T1000 (cell line): ENCODE results near the gene MRM2.

Source experiments
- DNase-seq: peaks from one replicate; lab custom pipeline; 2025; ENCODE audit warnings: mixed read lengths; lab: John Stamatoyannopoulos, UW

MRM2 gene

DNA sequence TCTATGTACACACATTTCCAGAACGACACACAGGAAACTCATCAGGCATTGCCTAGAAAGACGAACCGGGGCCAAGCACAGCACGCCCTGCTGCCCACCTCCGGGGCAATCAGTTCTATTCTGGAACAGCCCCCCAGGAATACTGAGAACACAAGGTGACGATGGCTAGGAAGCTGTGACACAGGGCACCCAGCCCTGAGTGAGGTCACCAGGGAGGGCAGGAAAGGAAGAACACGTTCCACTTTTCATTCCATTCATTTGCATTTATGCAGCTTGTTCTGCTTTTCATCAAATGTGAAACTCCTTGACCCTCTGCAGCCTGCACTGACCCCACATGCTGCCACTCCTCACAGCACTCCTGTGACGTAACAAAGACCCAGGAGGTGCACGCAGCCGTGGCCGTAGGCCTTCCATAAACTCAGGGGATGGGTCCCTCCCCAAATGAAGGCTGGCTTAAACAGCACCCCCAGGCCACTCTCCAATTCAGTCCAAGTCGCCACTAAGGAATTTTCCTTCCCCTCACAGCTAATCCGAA lies 38.2 kb downstream of the MRM2 start:
- DNase-seq = no peak

DNA sequence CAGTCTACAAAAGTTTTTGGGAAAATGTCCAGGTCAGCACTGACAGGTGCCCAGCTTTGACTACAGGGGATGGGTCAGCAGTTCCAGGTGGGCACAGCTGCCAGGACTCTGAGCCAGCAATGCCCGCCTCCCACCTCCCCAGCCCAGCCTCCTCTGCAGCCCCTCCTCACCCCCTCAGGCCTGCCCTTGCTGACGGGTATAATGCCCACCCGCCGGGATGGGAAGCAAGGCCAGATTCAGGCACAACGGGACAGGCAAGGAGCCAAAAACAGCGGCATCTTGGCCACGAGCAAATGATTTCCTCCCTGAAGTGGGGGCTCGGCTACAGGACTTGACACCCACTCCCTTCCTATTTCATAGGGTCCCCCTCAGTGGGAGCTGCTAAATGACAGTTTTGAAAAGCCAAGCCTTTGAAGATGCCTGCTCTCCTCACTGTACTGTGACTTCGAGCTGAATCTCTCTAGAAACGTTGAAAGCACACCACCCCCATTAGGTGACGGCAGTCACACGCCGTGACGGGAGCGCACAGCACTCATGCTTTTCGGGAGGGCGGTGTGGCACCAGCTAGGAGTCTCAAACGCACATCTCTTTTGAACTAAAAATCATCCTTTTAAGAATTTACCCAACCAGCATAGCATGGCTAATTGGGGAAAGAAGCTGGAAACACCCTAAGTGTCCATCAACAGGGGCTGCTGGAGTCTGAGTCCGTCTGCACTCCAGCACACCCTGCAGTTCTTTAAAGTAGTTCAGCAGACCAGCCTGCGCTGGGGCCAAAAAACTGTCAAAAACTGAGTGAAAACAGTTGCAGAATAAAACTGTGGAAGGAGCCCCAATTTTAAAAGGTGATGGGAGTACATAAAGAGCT lies 38.9 kb downstream of the MRM2 start:
- no peak for DNase-seq

- DNase-seq = no peak
Measured at GRCh38 chr7:2202361-2202761, 39.6 kb downstream of the MRM2 start.

GRCh38 chr7:2201686-2202360 lies 40.2 kb downstream of the MRM2 start:
- DNase-seq = no peak

DNA sequence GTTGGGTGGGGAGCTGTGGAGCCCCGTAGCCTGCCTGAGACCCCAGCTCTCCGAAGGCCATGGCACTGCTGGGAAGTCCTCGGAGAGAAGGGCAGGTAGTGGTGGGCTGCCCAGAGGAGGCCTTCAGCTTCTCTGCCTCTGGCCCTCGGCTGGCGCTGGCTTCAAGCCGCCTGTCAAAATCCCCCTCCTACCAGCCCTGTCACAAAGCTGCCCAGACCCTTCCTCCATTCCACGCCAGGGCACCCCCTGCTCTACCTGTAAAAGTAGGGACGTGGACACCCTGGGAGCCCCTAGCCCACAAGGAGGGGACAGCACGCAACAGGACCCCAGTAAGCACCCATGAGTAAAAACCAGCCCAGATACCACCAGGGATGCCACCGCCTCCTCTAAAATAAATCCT lies 40.9 kb downstream of the MRM2 start:
- DNase-seq = no peak

DNA sequence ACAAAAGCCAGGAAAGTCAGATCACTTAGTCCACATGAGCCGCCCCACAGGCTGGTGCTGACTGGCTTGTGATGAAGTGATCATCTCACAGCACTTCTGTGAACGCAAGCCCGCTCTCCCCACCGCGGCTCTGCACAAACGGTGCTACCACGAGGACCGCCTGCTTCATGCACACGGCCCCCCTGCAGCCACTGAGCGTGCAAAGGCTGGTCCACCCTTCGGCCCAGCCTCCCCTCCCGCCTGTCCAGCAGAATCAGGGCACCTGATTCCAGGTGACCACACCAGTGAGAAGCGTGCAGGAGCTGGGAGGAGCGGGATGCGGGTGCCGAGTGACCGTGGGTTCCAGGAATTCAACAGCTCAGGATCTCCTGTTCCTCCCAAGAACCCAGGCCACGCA lies 41.4 kb downstream of the MRM2 start:
- no peak for DNase-seq

GRCh38 chr7:2199956-2200583 lies 41.9 kb downstream of the MRM2 start:
- no peak for DNase-seq

DNA sequence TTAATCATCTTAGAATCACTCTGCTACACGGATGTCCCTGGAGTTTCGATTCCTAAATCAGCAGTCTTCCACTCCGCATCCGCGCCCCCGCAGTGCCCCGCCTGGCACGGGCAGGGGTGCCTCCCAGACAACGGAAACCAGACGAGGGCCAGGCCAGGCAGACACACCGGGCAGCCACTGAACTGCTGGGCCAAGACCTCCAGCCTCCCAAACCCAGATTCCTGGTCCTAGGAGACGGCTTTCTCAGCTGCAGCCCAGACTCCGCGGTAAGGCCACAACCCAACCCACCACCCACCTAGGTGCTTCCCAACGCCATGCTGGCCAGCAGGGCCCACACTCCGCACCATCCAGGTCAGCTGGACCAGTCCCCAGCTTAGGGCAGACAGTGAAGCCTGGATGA lies 42.5 kb downstream of the MRM2 start:
- no peak for DNase-seq

DNA sequence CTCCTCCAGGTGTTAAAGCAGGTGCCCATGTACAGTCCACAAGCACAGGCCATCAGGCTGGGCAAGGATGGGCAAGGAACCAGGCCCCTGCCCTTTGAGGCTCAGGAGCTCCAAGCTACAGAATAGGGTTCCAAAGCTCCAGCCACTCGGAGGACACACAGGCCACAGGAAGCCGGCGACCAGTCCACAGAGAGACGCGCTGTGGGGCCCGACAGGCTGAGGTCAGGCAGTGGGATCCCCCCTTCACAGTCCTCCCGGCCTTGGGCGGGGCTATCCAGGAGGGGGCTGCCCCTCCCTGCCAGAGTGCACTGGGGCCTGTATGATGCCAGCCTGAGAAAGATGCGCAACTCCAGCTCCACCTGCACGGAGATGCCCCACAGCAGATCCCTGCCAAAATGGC lies 43.2 kb downstream of the MRM2 start:
- no peak for DNase-seq

GRCh38 chr7:2198206-2198605 lies 43.8 kb downstream of the MRM2 start:
- DNase-seq = no peak

DNA sequence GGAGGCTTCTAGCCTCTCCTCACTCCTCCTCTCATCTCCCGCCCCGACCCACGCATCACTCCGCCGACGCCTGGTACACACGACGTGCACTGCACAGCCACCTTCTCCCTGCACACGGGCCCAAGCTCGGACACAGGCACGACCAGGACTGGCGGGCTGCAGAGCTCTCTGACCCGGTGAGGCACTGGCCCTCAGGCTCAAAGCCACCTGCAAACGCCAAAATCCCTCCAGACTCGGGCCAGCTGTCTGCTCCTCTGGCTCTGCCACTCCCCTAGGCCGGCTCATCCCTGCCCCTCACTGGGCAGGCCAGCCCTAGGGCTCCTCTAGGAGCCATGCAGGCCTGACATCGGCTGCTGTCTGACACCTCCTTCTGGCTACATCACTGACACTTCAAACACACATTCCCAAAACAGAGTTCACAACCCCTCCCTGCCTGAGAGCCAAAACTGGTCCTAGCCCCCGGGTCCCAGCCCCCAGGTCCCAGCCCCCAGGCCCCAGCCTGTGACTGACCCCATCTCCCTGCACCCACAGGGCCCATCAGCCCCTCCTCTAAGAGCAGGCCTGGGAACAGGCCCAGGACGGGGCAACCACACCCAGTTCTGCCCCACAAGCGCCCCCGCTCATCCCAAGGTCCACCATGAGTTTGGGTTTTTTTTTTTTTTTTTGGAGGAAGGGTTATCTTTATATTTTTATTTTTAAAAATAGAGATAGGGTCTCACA lies 44.4 kb downstream of the MRM2 start:
- no peak for DNase-seq

GRCh38 chr7:2196381-2197378 lies 45.3 kb downstream of the MRM2 start:
- no peak for DNase-seq

DNA sequence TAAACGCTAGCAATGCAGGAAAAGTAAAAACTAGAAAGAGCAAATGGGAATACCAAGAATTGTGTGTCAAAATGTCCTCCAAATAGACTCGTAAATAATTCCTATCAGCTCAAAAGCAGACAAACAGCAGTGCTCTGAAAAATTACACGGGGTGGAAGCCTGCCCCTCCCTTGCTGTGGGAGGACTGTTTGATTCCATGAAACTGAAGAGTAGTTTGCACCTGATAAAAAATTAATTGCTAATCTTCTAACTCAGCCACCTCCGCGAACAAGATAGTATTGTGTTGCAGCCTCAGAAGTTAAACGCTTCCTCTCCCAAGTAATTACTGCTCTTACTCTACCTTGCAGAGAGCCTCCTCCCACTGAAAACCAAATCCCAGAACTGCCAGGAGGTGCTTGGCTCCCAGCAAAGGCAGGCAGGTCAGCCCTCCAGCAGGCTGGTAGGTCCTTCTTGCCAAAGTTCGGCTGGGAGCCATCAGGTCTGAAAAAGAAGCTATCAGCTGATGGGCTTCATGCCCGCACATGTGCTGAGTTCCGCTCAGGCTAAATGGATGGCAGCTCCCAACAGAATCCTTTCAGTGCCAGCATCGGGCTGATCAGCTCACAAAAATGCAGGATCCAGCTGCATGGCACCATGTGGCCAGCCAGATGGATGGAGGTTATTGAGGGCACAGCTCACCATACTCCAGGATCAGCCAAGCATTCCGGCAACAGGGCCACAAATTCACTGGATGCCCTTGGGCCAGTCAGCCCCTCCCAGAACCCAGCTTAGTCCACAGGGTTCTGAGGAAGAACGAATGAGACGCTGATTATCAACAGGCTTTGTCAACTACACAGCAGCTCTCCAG lies 46.4 kb downstream of the MRM2 start:
- DNase-seq = no peak

DNA sequence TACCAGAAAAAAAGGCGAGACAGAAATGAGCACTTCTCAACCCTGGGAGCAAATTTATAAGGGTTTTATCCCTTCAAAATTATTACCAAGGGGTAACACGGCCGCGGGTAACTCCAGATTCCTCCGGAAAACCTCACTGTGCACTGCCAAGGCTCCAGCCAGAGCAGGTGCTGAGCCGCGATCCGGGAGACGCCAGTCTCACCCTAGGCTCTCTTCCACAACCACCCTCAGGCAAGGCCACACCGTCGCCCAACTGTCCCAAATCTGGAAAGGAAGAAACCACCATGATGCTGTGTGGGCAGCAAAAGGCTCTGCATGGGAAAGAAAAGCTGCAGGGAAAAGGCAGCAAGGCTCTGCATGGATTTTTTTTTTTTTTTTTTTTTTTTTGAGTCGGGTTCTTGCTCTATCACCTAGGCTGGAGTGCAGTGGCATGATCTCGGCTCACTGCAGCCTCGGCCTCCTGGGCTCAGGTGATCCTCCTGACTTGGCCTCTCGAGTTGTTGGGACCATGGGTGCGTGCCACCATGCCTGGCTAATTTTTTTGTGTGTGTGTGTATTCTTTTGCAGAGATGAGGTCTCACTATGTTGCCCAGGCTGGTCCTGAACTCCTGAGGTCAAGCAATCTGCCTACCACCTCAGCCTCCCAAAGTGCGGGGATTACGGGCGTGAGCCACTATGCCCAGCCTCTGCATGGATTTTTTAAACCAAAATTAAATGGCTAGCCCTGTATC lies 48.3 kb downstream of the MRM2 start:
- no peak for DNase-seq

- no peak for DNase-seq
Measured at GRCh38 chr7:2192831-2193534, 49.0 kb downstream of the MRM2 start.

- no peak for DNase-seq
Measured at GRCh38 chr7:2191016-2191415, 51.0 kb downstream of the MRM2 start.

DNA sequence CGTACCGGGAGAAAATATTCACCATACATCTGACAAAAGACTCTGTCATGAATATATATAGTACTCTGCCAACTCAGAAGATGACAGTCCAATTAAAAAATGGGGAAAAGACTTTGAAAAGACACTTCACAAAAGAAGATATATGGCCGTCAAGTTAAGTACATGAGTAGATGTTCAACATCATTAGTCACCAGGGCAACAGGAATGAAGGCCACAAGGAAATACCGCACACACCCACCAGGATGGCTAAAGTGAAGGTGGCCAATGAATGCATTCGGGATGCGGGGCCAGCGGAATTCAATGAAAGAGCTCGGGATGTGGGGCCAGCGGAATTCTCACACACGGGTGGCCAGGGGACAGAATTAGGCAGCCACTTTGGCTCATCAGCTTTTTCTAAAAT lies 51.5 kb downstream of the MRM2 start:
- no peak for DNase-seq

DNA sequence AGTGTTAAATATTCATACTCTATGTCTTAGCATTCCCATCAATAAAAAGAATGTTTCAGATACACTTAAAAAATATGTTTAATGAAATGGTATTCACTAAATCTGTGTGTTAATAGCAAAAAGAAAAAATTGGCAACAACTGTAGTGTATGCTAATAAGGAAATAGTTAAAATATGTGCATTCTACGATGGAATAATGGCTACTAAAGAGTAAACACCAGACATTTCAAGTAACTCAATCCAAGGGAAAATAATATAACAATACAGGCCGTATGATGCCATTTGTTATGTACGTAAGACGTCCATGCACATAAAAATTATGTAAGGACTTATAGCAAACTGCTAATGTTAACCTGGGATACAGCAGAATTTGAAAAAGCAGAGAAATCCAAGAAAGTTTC lies 55.8 kb downstream of the MRM2 start:
- DNase-seq = no peak

DNA sequence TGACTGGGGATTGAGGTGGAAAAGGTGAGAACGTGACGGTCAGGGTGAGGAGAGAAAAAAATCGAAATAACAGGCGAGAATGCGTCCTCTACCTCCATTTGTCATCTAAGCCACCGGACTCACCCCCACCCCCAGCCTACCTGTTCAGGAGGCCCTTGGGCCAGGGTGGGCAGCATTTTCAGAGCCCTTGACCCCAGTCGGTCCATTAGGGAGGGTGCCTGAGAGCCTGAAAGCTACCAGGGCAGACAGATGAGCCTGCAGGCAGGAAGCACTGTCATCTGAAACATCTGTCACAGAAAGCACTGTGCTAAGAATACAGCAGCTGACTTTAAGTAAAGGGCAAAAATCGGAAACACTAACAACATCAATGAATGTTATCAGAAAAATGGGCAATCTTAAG lies 56.3 kb downstream of the MRM2 start:
- no peak for DNase-seq
